ENCODE data around the gene HGF.

HGF gene

DNA sequence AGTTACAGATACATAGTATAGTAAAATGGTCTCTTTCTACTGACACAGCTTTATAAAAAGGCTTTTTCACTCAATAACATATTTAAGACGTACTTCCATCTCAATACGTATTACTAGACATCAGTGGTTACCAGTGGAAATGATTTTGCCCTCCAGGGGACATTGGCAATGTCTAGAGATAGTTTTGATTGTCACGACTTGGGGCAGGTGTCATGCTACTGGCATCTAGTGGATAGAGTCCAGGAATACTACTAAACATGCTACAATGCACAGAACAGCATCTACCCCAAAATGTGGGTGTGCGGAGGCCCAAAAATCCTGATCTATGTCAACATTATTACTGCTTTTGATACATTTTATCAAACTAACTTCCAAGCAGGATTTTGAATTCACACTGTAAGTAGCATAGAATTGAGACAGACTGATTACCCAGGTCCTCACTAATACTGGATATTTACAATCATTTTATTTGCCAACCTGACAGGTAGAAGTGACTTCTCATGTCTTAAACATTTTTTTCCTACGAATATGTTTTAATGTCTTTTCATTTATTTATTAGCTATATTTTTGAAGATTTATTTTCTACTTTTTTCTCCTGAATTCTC lies 53.8 kb downstream of the HGF start:
- DNase-seq (ENCODE audit: low spot score), result no peak
- TF ChIP-seq, protein P1, sequence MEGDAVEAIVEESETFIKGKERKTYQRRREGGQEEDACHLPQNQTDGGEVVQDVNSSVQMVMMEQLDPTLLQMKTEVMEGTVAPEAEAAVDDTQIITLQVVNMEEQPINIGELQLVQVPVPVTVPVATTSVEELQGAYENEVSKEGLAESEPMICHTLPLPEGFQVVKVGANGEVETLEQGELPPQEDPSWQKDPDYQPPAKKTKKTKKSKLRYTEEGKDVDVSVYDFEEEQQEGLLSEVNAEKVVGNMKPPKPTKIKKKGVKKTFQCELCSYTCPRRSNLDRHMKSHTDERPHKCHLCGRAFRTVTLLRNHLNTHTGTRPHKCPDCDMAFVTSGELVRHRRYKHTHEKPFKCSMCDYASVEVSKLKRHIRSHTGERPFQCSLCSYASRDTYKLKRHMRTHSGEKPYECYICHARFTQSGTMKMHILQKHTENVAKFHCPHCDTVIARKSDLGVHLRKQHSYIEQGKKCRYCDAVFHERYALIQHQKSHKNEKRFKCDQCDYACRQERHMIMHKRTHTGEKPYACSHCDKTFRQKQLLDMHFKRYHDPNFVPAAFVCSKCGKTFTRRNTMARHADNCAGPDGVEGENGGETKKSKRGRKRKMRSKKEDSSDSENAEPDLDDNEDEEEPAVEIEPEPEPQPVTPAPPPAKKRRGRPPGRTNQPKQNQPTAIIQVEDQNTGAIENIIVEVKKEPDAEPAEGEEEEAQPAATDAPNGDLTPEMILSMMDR (IDR thresholded peaks at IDR 0.05; ENCODE audit: extremely low read depth, missing control alignments), result no peak

DNA sequence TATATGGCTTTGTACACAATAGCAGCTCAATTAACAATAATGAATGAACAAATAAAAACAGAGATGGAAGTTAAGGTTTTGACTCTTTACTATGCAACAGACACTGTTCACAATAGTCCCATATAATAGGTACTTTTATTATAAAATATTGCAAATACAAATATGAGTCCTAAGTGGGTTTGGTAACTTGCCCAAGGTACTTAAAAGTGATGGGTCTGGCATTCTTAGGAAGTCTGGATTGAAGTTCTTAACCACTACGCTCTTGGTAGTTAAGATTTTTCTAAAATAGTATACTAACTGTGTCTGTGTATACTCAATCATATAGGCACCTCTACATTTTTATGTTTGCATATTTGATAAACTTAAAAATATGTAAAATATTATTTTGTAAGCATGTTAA lies 55.5 kb downstream of the HGF start:
- no peak for DNase-seq (ENCODE audit: low spot score)
- TF ChIP-seq, protein P1 (IDR thresholded peaks at IDR 0.05; ENCODE audit: extremely low read depth, missing control alignments), result no peak

DNA sequence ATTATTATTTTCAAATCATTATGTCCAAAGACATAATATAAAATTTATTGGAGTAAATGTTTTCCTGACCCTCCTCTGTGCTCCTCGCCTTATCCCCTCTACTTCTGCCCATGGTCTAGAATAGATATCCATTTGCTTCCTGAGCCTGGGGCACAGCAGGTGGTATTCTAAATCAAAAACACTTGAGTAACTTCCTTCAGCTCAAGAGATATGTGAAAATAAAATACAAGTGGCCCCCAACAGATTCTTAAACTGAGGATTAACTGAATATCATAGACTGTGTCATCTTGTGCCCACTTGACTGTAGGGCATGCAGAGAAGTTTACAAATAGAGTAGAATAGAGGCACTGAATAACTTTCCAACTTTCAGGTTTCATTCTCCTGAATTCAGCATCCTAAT lies 59.1 kb downstream of the HGF start:
- TF ChIP-seq, protein P1 (IDR thresholded peaks at IDR 0.05; ENCODE audit: extremely low read depth, missing control alignments), result no peak
- no peak for DNase-seq (ENCODE audit: low spot score)

DNA sequence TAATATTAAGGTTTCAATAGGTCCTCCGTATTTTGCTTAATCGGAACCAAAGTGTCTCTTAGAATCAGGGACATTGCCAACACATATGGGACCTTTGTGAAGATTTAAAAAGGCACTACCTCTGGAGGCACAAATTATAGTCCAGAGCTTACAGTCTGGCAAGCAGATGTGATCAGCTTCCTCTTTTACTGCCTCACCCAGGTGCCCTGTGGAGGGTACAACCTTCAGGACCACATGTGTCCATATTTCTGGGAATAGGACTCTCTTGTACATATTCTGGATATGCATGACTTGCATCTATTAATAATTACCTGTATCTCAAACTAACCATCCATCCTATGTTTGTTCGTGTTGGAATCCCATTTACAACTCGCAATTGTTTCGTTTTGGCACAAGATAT lies 60.0 kb downstream of the HGF start:
- TF ChIP-seq, protein P1 (IDR thresholded peaks at IDR 0.05; ENCODE audit: extremely low read depth, missing control alignments), result no peak
- DNase-seq (ENCODE audit: low spot score), result no peak

DNA sequence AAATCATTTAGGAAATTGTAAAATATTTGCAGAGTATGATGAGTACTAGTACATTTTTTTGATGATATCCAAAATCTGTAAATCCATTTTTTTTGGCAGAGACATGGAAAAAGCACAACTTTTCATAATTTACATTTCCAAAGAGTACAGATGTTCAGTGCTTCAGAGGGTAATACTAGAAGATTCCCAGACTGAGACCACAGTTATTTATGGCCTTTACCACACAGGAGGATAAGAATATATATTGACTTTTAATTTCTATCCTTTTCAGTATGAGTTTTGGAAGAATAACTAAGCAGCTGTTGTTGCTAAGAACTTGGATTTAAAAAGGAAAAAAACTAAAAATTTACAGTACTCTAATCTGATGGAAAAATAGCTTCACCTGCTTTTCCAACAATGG lies 61.9 kb downstream of the HGF start:
- TF ChIP-seq, protein P1 (IDR thresholded peaks at IDR 0.05; ENCODE audit: extremely low read depth, missing control alignments), result no peak
- DNase-seq (ENCODE audit: low spot score), result no peak

DNA sequence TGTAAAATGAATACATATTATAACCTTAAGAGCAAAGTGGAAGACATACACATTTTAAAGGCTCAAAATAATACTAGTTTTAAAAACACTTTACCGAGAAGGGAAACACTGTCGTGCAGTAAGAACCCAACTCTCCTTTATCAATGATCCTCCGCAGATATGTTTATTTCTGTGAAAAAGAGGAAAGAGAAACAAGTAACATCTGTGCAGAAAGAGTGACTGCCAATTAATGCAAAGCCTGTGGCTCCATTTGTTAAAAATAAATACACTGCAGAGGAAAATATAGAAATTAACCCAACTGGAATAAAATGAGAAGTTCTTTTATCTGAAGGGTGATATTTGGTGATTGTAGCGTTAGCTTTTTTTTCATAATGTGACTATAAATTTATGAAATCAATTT lies 62.7 kb downstream of the HGF start:
- TF ChIP-seq, protein P1 (IDR thresholded peaks at IDR 0.05; ENCODE audit: extremely low read depth, missing control alignments), result no peak
- no peak for DNase-seq (ENCODE audit: low spot score)

DNA sequence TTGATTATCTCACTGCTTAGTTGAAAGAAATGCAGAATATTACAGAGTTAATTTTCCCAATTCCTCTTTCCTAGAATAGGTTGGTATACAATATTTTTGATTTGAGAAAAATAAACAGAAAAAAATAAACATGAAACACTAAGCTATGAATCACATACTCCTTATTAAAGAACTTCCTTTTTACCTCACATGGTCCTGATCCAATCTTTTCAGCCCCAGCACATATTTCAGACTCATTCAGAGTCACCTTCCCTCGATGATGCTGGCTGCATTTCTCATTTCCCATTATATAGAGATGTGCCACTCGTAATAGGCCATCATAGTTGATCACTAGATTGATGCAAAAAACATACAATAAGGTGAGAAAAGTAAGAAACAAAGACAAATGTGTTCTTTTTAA lies 64.6 kb downstream of the HGF start:
- no peak for DNase-seq (ENCODE audit: low spot score)
- TF ChIP-seq, protein P1 (IDR thresholded peaks at IDR 0.05; ENCODE audit: extremely low read depth, missing control alignments), result no peak

Measured in GM20000 (cell line).